Measurements from ENCODE around the gene FOXS1. TPM values are rescaled to one million over a fixed set of nuclear protein-coding genes. Genes with fewer than 3 reads are reported as not detected.

FOXS1 gene
- total RNA-seq, 1 donor from 2014 or later, result 26.0 TPM

DNA sequence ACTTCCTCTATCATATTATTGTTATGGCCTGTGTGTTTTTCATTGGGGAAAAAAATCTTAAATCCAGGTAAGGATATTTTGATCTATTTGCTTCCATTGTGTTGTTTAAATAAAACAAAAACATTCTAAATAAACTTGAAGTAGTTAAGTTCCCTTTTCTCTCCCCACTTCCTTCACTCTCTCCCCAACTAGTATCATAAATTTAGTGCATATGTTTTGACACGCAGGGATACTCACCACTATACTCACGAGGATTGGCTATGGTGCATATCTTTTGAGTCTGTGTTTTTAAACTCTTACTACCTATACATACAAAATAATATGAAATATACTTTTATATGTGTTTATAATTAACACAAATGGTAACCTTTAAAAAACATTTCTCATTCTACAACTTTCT lies 30.3 kb upstream of the FOXS1 start:
- peaks cover 2% of the 10 kb centered on the region for H3K4me1 Mint-ChIP-seq (ENCODE audit: low read depth, unreplicated experiment)
- Histone ChIP-seq H3K9ac (ENCODE audit: low read length) (no peak overlapping the region), H3K79me2 (ENCODE audit: insufficient read depth, low read length) (no peaks in the 10 kb centered on the region), H3K27ac (ENCODE audit: low read depth, low read length) (no peak overlapping the region), H2AFZ (ENCODE audit: low read depth, low read length) (no peak overlapping the region), H3K36me3 (ENCODE audit: insufficient read depth, low read length) (no peaks in the 10 kb centered on the region), H3K9me3 (ENCODE audit: insufficient read depth, low read depth, low read length) (no peaks in the 10 kb centered on the region), H3K4me3 (ENCODE audit: insufficient read depth, low read depth, low read length) (no peak overlapping the region), H4K20me1 (ENCODE audit: insufficient read depth, low read length) (no peaks in the 10 kb centered on the region), H3K27me3 (ENCODE audit: insufficient read depth, low read length) (peaks cover 16% of the 10 kb centered on the region), H3K4me2 (ENCODE audit: low read length) (no peak overlapping the region), H3K4me1 (ENCODE audit: insufficient read depth, low read length) (no peaks in the 10 kb centered on the region)
- no peak overlapping the region for H3K27ac Mint-ChIP-seq (ENCODE audit: unreplicated experiment)
- TF ChIP-seq EZH2 (IDR thresholded peaks at IDR 0.05; ENCODE audit: insufficient read depth, low read length), result no peak
- TF ChIP-seq, protein P1, sequence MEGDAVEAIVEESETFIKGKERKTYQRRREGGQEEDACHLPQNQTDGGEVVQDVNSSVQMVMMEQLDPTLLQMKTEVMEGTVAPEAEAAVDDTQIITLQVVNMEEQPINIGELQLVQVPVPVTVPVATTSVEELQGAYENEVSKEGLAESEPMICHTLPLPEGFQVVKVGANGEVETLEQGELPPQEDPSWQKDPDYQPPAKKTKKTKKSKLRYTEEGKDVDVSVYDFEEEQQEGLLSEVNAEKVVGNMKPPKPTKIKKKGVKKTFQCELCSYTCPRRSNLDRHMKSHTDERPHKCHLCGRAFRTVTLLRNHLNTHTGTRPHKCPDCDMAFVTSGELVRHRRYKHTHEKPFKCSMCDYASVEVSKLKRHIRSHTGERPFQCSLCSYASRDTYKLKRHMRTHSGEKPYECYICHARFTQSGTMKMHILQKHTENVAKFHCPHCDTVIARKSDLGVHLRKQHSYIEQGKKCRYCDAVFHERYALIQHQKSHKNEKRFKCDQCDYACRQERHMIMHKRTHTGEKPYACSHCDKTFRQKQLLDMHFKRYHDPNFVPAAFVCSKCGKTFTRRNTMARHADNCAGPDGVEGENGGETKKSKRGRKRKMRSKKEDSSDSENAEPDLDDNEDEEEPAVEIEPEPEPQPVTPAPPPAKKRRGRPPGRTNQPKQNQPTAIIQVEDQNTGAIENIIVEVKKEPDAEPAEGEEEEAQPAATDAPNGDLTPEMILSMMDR (IDR thresholded peaks at IDR 0.05; ENCODE audit: insufficient read depth, low read depth, low read length), result no peak
- H3K36me3 Mint-ChIP-seq (ENCODE audit: low read depth, unreplicated experiment), result no peaks in the 10 kb centered on the region
- H3K9me3 Mint-ChIP-seq (ENCODE audit: unreplicated experiment), result no peaks in the 10 kb centered on the region
- DNase-seq (ENCODE audit: low read depth), result no peak
- H3K27me3 Mint-ChIP-seq (ENCODE audit: low read depth, unreplicated experiment), result peaks cover 2% of the 10 kb centered on the region
- H3K4me3 Mint-ChIP-seq (ENCODE audit: unreplicated experiment), result no peak overlapping the region
- FAIRE-seq, result no peak

GRCh38 chr20:31872406-31872805 lies 27.0 kb upstream of the FOXS1 start:
- FAIRE-seq (no peak), DNase-seq (ENCODE audit: low read depth) (no peak)
- Histone ChIP-seq H3K4me1 (ENCODE audit: insufficient read depth, low read length) (peaks cover 8% of the 10 kb centered on the region), H3K36me3 (ENCODE audit: insufficient read depth, low read length) (no peaks in the 10 kb centered on the region), H3K27me3 (ENCODE audit: insufficient read depth, low read length) (peaks cover 18% of the 10 kb centered on the region), H3K4me2 (ENCODE audit: low read length) (no peak overlapping the region), H3K4me3 (ENCODE audit: insufficient read depth, low read depth, low read length) (no peak overlapping the region), H3K9me3 (ENCODE audit: insufficient read depth, low read depth, low read length) (no peaks in the 10 kb centered on the region), H3K79me2 (ENCODE audit: insufficient read depth, low read length) (no peaks in the 10 kb centered on the region), H4K20me1 (ENCODE audit: insufficient read depth, low read length) (no peaks in the 10 kb centered on the region), H2AFZ (ENCODE audit: low read depth, low read length) (no peak overlapping the region), H3K27ac (ENCODE audit: low read depth, low read length) (no peak overlapping the region), H3K9ac (ENCODE audit: low read length) (no peak overlapping the region)
- H3K4me3 Mint-ChIP-seq (ENCODE audit: unreplicated experiment), result no peak overlapping the region
- peaks cover 4% of the 10 kb centered on the region for H3K4me1 Mint-ChIP-seq (ENCODE audit: low read depth, unreplicated experiment)
- TF ChIP-seq EZH2 (IDR thresholded peaks at IDR 0.05; ENCODE audit: insufficient read depth, low read length), result no peak
- TF ChIP-seq, protein P1 (IDR thresholded peaks at IDR 0.05; ENCODE audit: insufficient read depth, low read depth, low read length), result no peak
- peaks cover 2% of the 10 kb centered on the region for H3K9me3 Mint-ChIP-seq (ENCODE audit: unreplicated experiment)
- H3K27me3 Mint-ChIP-seq (ENCODE audit: low read depth, unreplicated experiment), result peaks cover 11% of the 10 kb centered on the region
- H3K36me3 Mint-ChIP-seq (ENCODE audit: low read depth, unreplicated experiment), result peaks cover 2% of the 10 kb centered on the region
- H3K27ac Mint-ChIP-seq (ENCODE audit: unreplicated experiment), result no peak overlapping the region

- Histone ChIP-seq H3K36me3 (ENCODE audit: insufficient read depth, low read length) (no peaks in the 10 kb centered on the region), H3K79me2 (ENCODE audit: insufficient read depth, low read length) (no peaks in the 10 kb centered on the region), H3K4me1 (ENCODE audit: insufficient read depth, low read length) (peaks cover 8% of the 10 kb centered on the region), H4K20me1 (ENCODE audit: insufficient read depth, low read length) (no peaks in the 10 kb centered on the region), H3K27me3 (ENCODE audit: insufficient read depth, low read length) (peaks cover 18% of the 10 kb centered on the region), H3K4me3 (ENCODE audit: insufficient read depth, low read depth, low read length) (no peak overlapping the region), H3K9me3 (ENCODE audit: insufficient read depth, low read depth, low read length) (no peaks in the 10 kb centered on the region), H3K9ac (ENCODE audit: low read length) (no peak overlapping the region), H3K4me2 (ENCODE audit: low read length) (no peak overlapping the region), H2AFZ (ENCODE audit: low read depth, low read length) (no peak overlapping the region), H3K27ac (ENCODE audit: low read depth, low read length) (no peak overlapping the region)
- Mint-ChIP-seq H3K36me3 (ENCODE audit: low read depth, unreplicated experiment) (peaks cover 2% of the 10 kb centered on the region), H3K4me3 (ENCODE audit: unreplicated experiment) (peak overlapping the region; percentile 82), H3K9me3 (ENCODE audit: unreplicated experiment) (peaks cover 2% of the 10 kb centered on the region), H3K27me3 (ENCODE audit: low read depth, unreplicated experiment) (peaks cover 18% of the 10 kb centered on the region), H3K27ac (ENCODE audit: unreplicated experiment) (no peak overlapping the region), H3K4me1 (ENCODE audit: low read depth, unreplicated experiment) (peaks cover 4% of the 10 kb centered on the region)
- no peak for TF ChIP-seq EZH2 (IDR thresholded peaks at IDR 0.05; ENCODE audit: insufficient read depth, low read length)
- TF ChIP-seq, protein P1 (IDR thresholded peaks at IDR 0.05; ENCODE audit: insufficient read depth, low read depth, low read length), result no peak
- no peak for DNase-seq (ENCODE audit: low read depth)
- no peak for FAIRE-seq
These were observed 26.2 kb upstream of the FOXS1 start for GRCh38 chr20:31871618-31871954.
